HG03108 (cell line): ENCODE results near the gene IAH1.

Experiments used
- ATAC-seq: cut with Tn5 transposase; IDR thresholded peaks from one replicate; pipeline ENCODE4 v1.9.1; 2021; ENCODE audit warnings: moderate library complexity; ENCODE audit not compliant: unreplicated experiment

Gene IAH1

DNA sequence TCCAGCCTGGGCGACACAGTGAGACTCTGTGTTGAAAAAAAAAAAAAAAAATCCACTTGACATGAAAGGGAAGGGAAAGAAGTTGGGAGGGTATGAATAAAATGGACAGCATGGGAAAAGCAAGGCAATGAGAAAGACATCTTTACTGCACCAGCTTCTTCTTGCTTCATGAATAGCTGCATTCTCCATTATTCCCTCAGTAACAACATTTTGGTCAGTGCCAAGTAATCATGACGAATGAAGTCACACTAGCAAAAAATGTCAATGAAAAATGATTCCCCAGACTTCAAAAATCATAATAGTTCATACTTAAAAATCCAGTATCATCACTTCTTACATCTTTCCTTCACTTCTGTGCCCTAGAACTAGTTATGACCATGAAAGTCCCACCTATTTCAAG lies 50.9 kb downstream of the IAH1 start:
- no peak for ATAC-seq

DNA sequence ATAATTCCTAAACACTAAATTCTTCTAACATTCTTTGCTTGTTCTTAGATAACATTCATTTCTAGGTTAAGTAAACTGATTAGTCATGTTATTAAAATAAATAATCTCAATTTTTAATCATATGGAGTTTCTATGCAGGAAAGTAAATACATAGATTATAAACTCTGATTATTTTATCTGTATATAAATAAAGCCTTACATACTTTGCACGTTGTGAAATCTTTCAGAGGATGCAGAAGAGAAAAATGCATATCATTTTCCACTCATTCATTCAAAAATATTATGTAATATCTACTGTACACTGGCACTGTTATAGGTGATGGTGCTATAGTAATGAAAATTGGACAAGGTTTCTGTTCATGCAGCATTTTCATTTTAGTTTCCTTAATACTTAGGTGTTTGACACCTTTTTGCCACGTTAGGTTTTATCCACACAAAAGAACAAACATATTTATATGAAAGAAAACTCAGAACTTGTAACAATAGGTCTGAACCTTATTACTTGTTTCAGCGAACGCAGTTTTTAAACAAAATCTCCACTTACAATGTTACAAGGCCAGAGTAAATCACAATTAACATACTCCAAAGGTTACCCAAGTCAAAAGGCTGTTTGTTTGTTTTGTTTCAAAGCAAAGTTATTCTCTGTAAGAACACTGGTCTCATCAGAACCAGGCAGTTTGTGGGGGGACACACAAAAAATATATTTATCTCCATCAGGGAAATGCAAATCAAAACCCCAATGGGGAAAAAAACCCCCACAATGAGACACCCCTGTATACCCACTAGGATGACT lies 53.8 kb downstream of the IAH1 start:
- no peak for ATAC-seq

DNA sequence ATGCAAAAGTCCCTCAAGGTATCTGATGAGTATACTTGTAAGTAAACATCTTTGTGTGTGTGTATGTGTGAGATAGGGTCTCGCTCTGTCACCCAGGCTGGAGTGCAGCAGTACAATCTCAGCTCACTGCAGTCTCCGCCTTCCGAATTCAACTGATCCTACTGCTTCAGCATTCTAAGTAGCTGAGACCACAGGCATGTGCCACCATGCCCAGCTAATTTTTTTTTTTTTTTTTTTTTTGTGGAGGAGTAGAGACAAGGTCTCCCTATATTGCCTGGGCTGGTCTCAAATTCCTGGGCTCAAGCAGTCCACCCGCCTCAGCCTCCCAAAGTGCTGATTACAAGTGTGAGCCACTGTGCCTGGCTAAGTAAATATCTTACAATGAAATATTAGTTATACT lies 58.1 kb downstream of the IAH1 start:
- no peak for ATAC-seq

DNA sequence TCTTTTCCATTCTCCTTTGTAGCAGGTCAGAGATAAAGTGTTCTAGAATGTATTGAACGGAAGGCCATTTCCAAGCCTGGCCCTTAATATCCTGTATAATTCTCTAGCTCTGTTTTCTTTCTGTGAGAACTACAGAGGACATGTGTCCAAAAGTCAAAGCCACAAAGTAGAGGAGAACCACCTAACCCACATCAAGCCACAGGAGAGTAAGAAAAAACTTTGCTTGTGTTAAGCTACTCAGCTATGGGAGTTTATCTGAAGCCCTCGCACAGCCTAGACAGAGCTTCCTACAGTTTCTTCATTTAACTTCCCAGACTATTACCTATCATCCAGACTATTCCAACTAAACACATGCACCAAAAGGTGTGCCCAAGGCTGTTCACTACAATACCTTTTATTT lies 59.3 kb downstream of the IAH1 start:
- ATAC-seq = no peak

DNA sequence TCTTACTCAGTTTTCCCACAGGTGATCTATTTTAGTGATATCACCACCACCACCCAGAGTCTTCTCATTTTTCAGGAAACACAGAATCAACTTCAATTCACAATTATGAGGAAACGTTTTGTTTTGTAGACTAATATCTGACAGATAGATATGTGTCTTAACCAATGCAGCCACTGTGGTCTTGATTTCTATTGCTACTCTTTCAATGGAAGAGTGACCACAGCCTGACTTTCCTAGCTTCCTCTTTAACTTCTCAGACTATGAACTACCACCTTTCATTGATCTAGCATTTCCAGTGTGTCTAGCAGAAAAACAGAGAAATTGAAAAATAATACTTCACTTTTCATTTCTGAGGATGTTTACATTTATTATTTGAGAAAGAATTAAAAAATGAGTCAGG lies 60.8 kb downstream of the IAH1 start:
- no peak for ATAC-seq

DNA sequence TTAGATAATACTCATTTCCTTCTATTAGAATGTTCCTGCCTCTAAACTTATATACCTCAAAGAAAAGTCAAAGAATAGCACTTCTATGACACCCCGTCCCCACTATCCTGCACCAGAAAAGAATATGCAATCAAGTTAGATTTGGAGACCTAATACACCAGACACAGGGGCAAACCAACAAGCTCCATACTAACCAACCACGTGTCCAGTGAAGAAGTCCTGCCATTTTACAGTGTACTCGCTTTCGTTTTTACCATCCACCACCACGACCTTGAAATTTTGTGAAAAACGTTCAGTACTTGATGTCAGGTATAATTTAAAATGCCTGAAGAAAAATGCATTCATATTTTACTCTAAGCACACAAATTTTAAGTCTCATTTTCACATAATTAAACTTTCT lies 62.2 kb downstream of the IAH1 start:
- ATAC-seq = no peak

DNA sequence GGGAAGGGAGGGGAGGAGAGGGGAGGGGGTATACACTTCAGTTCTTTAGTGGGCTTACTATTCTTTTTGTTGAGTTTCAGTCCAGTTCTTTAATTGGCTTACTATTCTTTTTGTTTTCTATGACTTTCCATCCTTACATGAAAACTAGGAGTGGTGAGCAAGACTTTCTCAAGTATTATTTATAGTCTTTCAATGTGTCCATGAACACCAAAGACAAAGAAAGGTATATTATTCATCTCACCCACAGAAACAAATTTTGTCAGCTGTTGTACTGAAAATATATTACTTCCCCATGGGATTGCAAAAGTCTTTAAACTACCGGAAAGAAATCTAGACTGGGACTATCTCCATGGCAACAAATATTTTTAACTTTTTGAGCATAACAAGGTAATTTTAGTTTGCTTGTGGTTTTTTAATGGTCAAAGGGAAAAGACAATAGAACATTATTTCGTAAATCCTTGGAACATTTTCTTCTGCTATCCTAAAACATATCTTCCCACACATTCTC lies 63.7 kb downstream of the IAH1 start:
- no peak for ATAC-seq
